ENCODE data around the gene ABO.
"Not testable (repeated sequence)": the region's sequence is repeated elsewhere in the genome, so short reads cannot be mapped to it uniquely, and the experiment has no call there.

ABO gene

GRCh38 chr9:133275105-133276000 lies at the start of gene ABO:
Gene ABO, minus strand, starts transcription at chr9:133275201.
- no peak for DNase-seq (ENCODE audit: low read depth)

DNA sequence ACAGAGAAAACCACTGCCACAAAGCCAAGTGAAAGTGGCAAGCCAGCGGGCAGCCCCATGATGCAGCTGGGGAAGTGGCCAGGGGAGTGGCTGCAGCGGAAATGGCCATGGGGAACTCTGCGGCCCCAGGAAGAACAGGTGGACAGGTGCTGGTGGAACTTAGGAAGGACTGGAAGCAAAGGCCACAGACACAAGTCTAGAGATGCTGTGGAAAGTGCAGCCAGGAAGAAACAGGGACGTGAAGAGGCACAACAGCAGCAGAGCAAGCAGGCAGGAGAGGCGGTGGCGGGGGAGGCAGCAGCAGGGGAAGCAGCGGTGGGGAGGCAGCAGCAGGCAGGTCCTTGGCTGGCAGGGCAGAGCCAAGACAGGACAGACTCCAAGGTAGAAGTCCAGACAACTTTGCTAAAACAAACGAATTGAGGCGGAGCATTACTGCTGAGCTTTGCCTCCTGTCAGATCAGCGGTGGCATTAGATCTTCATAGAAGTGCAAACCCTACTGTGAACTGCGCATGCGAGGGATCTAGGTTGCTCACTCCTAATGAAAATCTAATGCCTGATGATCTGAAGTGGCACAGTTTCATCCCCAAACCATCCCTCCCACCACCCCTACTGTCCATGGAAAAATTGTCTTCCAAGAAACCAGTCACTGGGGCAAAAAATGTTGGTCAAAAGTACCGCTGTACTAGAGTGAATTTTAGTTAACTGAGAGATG lies 49.1 kb upstream of the ABO start:
- no peak for DNase-seq (ENCODE audit: low read depth)

- DNase-seq (ENCODE audit: low read depth), result no peak
These were observed 48.2 kb upstream of the ABO start for GRCh38 chr9:133323211-133323610.

GRCh38 chr9:133322701-133323100 lies 47.7 kb upstream of the ABO start:
- no peak for DNase-seq (ENCODE audit: low read depth)

- no peak for DNase-seq (ENCODE audit: low read depth)
These were observed 46.5 kb upstream of the ABO start for GRCh38 chr9:133321411-133321935.

DNA sequence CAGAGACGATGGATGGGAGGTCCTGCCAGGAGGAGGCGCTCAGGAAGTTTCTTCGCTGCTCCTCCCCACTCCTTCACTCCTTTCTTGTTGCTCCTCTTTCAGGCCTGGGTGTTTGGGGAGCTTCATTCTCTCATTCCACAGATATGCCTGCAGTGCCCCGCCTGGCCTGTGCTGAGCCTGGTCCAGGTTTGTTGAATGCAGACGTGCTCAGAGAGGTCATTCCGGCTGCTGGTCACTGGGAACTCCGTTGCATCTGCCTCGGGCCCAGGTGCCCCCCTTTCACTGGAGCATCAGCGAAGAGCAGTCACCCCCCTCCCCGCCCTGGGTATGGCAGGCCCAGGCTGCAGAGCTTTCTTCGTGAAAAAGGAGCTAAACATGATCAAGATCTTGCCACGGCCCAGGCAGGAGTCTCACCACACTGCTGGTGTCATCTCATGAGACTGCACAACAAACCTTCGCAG lies 45.5 kb upstream of the ABO start:
- no peak for DNase-seq (ENCODE audit: low read depth)

DNA sequence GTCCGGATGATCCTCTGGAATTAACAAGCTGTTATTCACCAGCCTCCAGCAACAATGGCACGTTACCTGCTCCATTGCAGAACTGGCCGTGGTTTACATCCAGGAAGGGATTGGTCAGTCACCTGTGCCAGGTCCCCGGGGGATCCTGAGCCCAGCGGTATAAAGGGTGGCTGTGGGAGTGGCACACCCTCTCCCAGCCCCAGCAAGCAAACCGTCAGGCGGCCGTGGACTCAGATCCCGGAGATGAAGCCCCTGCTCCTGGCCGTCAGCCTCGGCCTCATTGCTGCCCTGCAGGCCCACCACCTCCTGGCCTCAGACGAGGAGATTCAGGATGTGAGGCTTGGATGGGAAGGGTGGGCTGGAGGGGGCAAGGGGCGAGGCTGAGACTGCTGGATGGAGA lies 42.5 kb upstream of the ABO start:
- not testable (repeated sequence) for DNase-seq (ENCODE audit: low read depth)

GRCh38 chr9:133315997-133316396 lies 41.0 kb upstream of the ABO start:
- DNase-seq (ENCODE audit: low read depth), result no peak

- no peak for DNase-seq (ENCODE audit: low read depth)
These were observed 34.6 kb upstream of the ABO start for GRCh38 chr9:133309608-133310007.

DNA sequence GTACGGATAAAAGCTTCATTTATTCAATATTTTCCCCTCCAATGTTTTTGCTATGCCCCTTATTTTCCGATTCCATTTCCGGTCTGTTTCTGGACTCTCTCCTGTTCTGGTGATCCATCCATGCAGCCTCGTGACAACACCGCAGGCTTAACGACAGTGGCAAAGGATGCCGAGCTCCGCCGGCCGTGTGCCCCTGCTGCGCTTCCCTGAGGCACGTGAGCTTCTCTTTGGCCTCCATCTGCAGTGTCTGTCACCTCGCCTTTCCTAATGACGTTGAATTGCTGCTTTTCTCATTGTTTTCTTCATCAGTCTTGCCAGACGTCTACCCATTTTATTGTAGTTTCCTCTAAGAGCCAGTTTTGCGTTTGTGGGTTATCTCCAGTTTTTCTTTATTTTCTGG lies 32.3 kb upstream of the ABO start:
- no peak for DNase-seq (ENCODE audit: low read depth)

DNA sequence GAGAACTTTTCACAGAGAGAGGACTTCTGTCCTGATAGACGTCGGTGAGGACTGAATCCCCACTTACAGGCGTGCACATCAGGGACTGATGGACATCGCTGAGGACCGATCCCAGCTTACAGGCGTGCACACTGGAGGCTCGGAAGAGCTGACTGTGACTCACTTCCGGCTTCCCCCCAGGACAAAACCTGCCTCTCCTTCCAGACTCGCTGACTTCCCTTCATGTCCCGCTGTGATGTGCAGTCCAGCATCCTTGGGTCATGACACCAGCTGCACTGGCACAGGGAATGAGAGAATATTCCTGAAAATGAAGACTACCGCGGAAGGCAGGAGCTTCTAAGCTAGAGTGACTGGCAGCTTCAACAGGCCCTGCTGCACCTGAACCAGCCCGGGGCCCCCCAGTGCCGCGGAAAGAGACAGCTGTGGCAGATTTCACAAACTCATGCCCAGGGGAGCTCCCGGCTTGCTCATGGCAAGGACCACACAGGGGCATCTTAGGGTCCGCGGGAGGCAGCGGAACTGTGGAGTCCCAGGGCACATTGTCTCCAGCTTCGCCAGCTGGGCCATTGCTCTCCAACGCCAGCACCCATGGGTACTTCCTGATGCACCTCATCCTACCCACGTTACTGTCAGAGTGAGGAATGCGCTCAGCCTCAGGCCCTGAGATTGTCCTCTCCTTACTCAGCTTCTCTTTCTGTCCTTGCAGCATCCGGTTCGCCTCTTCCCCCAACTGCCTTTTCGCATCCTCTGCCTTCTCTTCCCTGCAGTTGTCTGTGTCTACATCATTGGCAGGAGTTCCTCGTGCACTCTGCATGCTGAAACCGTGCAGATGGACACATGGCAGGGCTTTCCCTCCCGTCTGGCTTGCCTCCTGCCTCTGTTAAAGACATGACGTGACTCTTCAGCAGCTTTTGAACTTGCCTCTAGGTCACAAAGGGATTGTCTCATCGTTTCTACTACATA lies 31.5 kb upstream of the ABO start:
- DNase-seq (ENCODE audit: low read depth), result no peak

DNA sequence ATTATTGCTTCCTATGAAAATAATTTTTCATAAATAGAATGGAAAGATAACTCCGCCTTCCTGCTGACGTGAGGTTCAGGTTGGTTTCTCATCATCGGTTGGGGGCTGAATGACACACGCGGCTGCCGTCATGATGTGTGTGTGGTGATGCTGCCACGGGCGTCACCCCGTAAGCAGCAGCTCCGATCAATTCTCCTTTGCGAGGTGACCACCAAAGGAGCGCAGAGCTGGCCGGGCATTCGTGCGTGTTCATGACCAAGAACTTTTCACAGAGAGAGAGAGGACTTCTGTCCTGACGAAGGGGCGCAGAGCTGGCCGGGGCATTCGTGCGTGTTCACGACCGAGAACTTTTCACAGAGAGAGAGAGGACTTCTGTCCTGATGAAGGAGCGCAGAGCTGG lies 30.7 kb upstream of the ABO start:
- DNase-seq (ENCODE audit: low read depth), result no peak

DNA sequence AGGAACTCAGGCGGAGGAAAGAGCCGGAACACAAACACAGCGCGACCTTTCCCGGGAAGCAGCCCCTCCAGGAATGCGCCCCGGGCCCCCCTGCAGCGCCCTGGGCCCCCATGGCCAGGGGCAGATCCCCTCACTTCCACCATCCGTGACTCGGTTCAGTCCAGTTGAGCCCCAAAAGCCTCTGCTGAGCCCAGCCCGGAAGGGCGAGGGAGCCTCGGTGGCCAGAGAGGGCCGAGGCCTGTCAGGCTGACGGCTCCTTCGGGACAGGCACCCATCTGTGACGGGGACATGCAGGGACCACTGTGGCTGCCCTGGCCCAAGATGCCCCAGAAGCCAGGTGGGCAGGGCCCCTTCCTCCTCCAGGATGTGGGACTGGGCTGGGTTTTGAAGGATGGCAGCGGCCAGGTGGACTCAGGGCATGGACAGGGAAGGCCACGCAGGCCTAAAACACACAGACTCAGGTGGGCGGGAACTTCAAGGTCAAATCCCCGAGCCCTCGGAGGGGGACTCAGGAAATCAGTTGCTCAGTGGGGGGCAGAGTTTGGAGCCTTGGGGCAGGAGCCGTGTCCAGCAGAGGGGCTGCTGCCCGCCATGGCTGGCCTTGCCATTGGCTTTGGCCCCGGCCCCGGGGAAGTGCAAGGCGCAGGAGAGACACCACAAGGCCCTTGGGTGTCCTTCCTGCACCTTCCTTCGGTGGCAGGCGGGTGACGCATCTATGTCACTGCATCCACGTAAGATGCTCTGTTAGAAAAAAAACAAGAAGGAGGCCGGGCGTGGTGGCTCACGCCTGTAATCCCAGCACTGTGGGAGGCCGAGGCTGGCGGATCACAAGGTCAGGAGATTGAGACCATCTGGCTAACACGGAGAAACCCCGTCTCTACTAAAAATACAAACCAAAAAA lies 29.7 kb upstream of the ABO start:
- DNase-seq (ENCODE audit: low read depth), result no peak

- no peak for DNase-seq (ENCODE audit: low read depth)
These were observed 29.1 kb upstream of the ABO start for GRCh38 chr9:133304158-133304470.

DNA sequence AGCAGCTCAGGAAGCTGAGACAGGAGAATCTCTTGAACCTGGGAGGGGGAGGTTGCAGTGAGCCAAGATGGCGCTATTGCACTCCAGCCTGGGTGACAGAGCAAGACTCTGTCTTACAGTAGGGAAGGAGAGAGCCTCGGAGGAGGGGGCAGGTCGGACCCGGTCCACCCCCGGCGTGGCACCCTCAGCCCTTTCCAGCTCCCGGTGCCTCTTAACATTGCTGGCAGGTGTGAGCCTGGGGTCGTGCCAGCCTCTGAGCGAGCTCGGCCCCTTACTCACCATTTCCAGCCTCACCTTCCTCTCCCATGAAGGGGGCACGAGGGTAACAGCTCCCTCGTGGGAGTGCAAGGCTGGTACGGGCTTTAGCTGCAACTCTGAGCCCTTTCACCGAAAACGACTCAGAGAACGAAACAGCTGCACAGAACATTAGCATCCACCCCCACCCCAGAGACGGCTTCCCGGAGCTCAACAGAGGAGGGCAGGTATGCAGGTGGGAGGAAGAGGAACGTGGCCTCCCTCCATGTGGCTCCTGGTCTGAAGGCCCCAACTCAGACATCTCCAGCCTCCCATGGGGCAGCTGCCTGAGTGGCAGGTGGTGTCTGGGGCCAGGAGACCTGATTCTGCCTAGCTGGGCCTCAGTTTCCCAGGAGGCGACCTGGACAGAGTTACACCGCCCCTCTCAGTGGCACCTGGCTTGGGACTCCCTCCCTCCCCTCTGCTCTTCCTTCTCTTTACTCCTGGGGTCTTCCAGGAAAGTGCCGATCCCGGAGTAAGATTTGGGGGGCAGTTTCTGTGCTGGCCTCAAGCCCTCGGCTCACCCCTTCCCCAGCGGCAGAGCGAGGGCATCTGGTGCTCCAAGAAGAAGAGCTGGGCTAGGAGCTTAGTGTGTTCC lies 28.5 kb upstream of the ABO start:
- DNase-seq (ENCODE audit: low read depth), result no peak

DNA sequence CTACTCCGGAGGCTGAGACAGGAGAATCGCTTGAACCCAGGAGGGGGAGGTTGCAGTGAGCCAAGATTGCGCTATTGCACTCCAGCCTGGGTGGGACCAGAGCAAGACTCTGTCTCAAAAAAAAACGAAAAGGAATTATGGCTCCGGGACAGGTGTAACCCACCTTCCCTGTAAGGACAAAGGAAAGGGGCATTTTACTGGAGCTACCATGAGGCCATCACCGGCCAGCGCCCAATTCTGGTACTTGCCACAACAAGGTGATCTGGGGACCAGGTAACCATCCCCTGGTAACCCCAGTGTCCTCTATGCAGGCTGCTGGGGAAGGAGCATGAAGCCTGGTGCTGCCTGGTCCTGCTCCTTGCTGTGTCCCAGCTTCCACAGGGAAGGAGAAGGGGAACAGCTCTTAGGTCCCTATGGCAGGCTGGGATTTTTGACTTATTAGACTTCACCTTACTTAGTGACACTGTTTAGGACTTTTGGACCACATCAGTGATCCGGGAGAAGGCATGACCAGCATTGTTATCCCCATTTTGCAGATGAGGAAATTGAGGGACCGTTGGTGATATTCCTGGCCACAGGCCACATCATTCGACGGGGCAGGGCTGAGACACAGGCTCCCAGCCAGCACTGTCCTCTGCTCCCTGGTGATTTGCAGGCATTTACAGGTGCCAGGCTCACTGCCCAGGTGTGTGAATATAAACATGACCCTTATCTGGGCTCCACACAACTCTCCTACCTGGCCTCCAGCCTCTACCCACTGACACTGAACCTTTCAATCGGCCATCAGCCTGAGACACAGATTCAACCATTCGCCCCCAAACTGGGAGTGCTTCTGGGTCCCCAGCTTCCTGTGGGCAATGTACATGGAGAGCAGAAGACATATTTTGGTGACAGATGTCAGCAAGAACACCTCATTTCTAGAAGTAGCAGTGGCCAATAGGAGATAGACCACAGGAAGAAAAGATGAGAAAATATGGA lies 26.5 kb upstream of the ABO start:
- no peak for DNase-seq (ENCODE audit: low read depth)

DNA sequence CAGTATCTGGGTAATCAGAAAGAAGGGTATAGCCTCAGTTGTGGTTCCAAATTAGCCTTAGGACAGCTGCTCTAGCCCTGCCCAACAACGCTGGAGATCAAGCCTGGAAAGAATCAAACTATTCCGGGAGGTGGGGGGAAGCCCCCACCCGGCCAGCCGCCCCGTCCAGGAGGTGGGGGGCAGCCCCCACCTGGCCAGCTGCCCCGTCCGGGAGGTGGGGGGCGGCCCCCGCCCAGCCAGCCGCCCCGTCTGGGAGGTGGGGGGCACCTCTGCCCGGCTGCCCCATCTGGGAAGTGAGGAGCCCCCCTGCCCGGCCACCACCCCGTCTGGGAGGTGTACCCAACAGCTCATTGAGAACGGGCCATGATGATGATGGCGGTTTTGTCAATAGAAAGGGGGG lies 25.0 kb upstream of the ABO start:
- not testable (repeated sequence) for DNase-seq (ENCODE audit: low read depth)

GRCh38 chr9:133294257-133294656 lies 19.3 kb upstream of the ABO start:
- no peak for DNase-seq (ENCODE audit: low read depth)
